Measurements from ENCODE around the gene SPC24. TPM values are rescaled to one million over a fixed set of nuclear protein-coding genes. Genes with fewer than 3 reads are reported as not detected.
A peak's percentile ranks its signal among the peaks of the same experiment; 100 is the strongest.

The SPC24 gene
- total and polyA plus RNA-seq, 9 of the 15 experiments (the other 6 are each of a cell fraction or from before 2014, with no cell fraction given) = 18.2 to 154 (median 60.9) TPM

DNA sequence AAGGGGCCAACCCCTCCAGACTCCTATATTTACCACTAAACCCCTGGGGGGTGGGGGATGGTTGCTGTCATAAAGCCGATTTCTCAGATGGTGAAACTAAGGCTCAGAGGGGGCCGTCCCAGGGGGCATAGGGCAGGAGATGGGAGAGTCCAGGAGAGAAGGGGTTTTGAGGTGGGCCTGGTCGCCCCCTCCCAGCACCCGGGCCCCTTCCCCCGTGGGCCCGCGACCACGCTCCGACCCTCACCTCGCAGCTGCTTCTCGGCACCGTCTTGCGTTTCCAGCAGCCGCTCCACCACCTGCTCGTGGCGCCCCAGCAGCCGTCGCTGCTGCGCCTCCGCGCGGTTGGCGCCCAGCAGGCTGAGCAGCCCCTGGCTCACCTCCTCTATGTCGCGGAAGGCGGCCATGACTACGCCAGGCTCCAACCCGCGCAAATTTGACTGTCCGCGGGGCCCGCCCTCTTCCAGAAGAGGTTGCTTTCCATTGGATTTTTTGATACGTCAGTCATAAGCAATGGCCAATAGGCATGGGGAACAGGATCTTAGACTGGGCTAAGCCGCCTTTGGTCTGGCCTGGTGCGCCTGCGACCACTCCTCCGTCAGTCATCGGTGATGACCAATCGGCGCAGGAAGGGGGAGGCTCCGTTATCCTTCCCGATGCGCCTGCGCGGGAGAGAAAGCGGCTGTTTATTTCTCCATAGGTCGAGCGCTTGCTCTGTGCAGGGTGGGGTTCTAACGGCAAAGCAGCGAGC lies at the start of gene SPC24 (continued):
- 0 out of 2 replicates have a peak, but pooled peaks have one; percentile 49 for TF ChIP-seq KLF6 (CRISPR knock-in tag; IDR thresholded peaks at IDR 0.05; ENCODE audit: borderline replicate concordance)
- no peak for TF ChIP-seq ZNF384 (IDR thresholded peaks at IDR 0.05; ENCODE audit: low read depth, low read length)
- peak; percentile 92 for TF ChIP-seq TAF9B (IDR thresholded peaks at IDR 0.05; ENCODE audit: partially characterized antibody)
- no peak for TF ChIP-seq ETV6 (IDR thresholded peaks at IDR 0.05; ENCODE audit: borderline replicate concordance in 1 of 2, low read depth in 2 of 2, low read length in 1 of 2)
- peak; percentile 45; the same call in 1 of the 2 replicates for TF ChIP-seq ETV6 (CRISPR knock-in tag; IDR thresholded peaks at IDR 0.05; ENCODE audit: borderline replicate concordance)
- no peak for TF ChIP-seq CBFA2T2 (conservative IDR thresholded peaks at IDR 0.05)
- peak; percentile 25; the same call in 1 of the 2 replicates for TF ChIP-seq TCF7 (IDR thresholded peaks at IDR 0.05; ENCODE audit: borderline replicate concordance)
- TF ChIP-seq RCOR1 (IDR thresholded peaks at IDR 0.05; ENCODE audit: borderline replicate concordance in 1 of 2, low read depth in 2 of 2, low read length in 2 of 2) = no peak
- TF ChIP-seq, protein P1, sequence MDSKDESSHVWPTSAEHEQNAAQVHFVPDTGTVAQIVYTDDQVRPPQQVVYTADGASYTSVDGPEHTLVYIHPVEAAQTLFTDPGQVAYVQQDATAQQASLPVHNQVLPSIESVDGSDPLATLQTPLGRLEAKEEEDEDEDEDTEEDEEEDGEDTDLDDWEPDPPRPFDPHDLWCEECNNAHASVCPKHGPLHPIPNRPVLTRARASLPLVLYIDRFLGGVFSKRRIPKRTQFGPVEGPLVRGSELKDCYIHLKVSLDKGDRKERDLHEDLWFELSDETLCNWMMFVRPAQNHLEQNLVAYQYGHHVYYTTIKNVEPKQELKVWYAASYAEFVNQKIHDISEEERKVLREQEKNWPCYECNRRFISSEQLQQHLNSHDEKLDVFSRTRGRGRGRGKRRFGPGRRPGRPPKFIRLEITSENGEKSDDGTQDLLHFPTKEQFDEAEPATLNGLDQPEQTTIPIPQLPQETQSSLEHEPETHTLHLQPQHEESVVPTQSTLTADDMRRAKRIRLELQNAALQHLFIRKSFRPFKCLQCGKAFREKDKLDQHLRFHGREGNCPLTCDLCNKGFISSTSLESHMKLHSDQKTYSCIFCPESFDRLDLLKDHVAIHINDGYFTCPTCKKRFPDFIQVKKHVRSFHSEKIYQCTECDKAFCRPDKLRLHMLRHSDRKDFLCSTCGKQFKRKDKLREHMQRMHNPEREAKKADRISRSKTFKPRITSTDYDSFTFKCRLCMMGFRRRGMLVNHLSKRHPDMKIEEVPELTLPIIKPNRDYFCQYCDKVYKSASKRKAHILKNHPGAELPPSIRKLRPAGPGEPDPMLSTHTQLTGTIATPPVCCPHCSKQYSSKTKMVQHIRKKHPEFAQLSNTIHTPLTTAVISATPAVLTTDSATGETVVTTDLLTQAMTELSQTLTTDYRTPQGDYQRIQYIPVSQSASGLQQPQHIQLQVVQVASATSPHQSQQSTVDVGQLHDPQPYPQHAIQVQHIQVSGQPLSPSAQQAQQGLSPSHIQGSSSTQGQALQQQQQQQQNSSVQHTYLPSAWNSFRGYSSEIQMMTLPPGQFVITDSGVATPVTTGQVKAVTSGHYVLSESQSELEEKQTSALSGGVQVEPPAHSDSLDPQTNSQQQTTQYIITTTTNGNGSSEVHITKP (IDR thresholded peaks at IDR 0.05; ENCODE audit: partially characterized antibody) = peak; percentile 56
- no peak for TF ChIP-seq MTF1 (CRISPR knock-in tag; IDR thresholded peaks at IDR 0.05; ENCODE audit: borderline replicate concordance)
- no peak for TF ChIP-seq GATAD2A (IDR thresholded peaks at IDR 0.05)
- TF ChIP-seq CSDE1 (IDR thresholded peaks at IDR 0.05) = peak in 1 of 2 experiments; percentile 44; a peak in 1 of 4 replicates
- TF ChIP-seq MCM5 (IDR thresholded peaks at IDR 0.05; ENCODE audit: low read depth) = no peak
- TF ChIP-seq, protein P2, sequence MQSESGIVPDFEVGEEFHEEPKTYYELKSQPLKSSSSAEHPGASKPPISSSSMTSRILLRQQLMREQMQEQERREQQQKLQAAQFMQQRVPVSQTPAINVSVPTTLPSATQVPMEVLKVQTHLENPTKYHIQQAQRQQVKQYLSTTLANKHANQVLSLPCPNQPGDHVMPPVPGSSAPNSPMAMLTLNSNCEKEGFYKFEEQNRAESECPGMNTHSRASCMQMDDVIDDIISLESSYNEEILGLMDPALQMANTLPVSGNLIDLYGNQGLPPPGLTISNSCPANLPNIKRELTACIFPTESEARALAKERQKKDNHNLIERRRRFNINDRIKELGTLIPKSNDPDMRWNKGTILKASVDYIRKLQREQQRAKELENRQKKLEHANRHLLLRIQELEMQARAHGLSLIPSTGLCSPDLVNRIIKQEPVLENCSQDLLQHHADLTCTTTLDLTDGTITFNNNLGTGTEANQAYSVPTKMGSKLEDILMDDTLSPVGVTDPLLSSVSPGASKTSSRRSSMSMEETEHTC (IDR thresholded peaks at IDR 0.05) = no peak
- TF ChIP-seq, protein P3, sequence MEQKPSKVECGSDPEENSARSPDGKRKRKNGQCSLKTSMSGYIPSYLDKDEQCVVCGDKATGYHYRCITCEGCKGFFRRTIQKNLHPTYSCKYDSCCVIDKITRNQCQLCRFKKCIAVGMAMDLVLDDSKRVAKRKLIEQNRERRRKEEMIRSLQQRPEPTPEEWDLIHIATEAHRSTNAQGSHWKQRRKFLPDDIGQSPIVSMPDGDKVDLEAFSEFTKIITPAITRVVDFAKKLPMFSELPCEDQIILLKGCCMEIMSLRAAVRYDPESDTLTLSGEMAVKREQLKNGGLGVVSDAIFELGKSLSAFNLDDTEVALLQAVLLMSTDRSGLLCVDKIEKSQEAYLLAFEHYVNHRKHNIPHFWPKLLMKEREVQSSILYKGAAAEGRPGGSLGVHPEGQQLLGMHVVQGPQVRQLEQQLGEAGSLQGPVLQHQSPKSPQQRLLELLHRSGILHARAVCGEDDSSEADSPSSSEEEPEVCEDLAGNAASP (IDR thresholded peaks at IDR 0.05) = no peak
- TF ChIP-seq NCOA1 (IDR thresholded peaks at IDR 0.05; ENCODE audit: low read depth) = no peak
- peak; percentile 89; the same call in 1 of the 2 replicates for TF ChIP-seq MTA3 (IDR thresholded peaks at IDR 0.05; ENCODE audit: borderline replicate concordance)
- TF ChIP-seq RFX7 (CRISPR knock-in tag; IDR thresholded peaks at IDR 0.05) = no peak
- 0 out of 2 replicates have a peak, but pooled peaks have one; percentile 66 for TF ChIP-seq CAMTA2 (CRISPR knock-in tag; conservative IDR thresholded peaks at IDR 0.05)
- TF ChIP-seq, protein P4, sequence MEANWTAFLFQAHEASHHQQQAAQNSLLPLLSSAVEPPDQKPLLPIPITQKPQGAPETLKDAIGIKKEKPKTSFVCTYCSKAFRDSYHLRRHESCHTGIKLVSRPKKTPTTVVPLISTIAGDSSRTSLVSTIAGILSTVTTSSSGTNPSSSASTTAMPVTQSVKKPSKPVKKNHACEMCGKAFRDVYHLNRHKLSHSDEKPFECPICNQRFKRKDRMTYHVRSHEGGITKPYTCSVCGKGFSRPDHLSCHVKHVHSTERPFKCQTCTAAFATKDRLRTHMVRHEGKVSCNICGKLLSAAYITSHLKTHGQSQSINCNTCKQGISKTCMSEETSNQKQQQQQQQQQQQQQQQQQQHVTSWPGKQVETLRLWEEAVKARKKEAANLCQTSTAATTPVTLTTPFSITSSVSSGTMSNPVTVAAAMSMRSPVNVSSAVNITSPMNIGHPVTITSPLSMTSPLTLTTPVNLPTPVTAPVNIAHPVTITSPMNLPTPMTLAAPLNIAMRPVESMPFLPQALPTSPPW (CRISPR knock-in tag; IDR thresholded peaks at IDR 0.05) = peak; percentile 30
- no peak for TF ChIP-seq BDP1 (IDR thresholded peaks at IDR 0.05; ENCODE audit: insufficient read depth, insufficient read length)
- no peak for TF ChIP-seq U2AF2 (optimal IDR thresholded peaks at IDR 0.05; ENCODE audit: low read depth, low read length)
